ENCODE data around the gene ZNF275. TPM values are rescaled to one million over a fixed set of nuclear protein-coding genes. Genes with fewer than 3 reads are reported as not detected.

The ZNF275 gene
- total RNA-seq, 2 experiments from 2014 or later = 10.5 to 11.3 TPM

- no peak overlapping the region for H3K27ac Mint-ChIP-seq
These were observed 46.1 kb downstream of the ZNF275 start for GRCh38 chrX:153379971-153380581.

DNA sequence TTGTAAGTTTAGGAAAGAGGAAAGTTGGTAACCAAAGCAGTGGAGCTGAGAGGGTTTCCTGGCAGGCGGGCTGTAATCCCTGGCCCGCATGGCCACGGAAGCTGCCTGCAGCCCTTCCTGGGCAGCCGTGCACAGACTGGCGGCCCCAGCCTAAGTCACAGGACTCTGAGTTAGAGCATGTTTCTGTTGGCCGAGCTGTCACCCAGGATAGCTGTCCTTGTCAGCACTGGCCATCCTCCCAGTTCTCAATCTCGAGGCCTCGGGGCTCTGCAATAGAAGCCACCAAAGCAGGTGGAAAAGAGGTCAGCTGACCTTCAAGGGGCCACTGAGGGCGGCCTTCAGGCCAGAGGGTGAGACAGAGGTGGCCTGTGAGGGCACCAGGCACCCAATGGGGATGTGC lies 46.7 kb downstream of the ZNF275 start:
- Mint-ChIP-seq H3K27ac (no peak overlapping the region), H3K36me3 (ENCODE audit: low read depth) (no peaks in the 10 kb centered on the region), H3K4me1 (ENCODE audit: low read depth) (no peaks in the 10 kb centered on the region), H3K4me3 (no peak overlapping the region), H3K27me3 (no peaks in the 10 kb centered on the region), H3K9me3 (no peaks in the 10 kb centered on the region)
- ChIA-PET POLR2A (no interaction called here), CTCF (no interaction called here)
- TF ChIP-seq CTCF (IDR thresholded peaks at IDR 0.05) = no peak
- Histone ChIP-seq H3K4me3 (ENCODE audit: low read length) (no peak overlapping the region), H3K36me3 (ENCODE audit: insufficient read depth, low read length) (no peaks in the 10 kb centered on the region), H3K27me3 (ENCODE audit: control insufficient read depth in 1 of 2, insufficient read depth in 2 of 2, low read length in 2 of 2) (no peaks in the 10 kb centered on the region), H3K4me1 (ENCODE audit: insufficient read depth, low read length) (no peaks in the 10 kb centered on the region), H3K9me3 (ENCODE audit: control insufficient read depth in 1 of 2, insufficient read depth in 1 of 2, low read length in 2 of 2) (no peaks in the 10 kb centered on the region), H3K27ac (ENCODE audit: low read depth in 1 of 2, low read length in 2 of 2) (no peak overlapping the region)
- DNase-seq (no peak), ATAC-seq (ENCODE audit: poor library complexity) (no peak)
- intact Hi-C loops (cut with DNase I, micrococcal nuclease) = no loop called here

More at GRCh38 chrX:153379971-153380581, 46.1 kb downstream of the ZNF275 start:
- H3K9me3 Mint-ChIP-seq = no peaks in the 10 kb centered on the region
- Histone ChIP-seq H3K4me3 (ENCODE audit: low read length) (no peak overlapping the region), H3K9me3 (ENCODE audit: control insufficient read depth in 1 of 2, insufficient read depth in 1 of 2, low read length in 2 of 2) (no peaks in the 10 kb centered on the region), H3K36me3 (ENCODE audit: insufficient read depth, low read length) (no peaks in the 10 kb centered on the region), H3K27ac (ENCODE audit: low read depth in 1 of 2, low read length in 2 of 2) (no peak overlapping the region), H3K4me1 (ENCODE audit: insufficient read depth, low read length) (no peaks in the 10 kb centered on the region), H3K27me3 (ENCODE audit: control insufficient read depth in 1 of 2, insufficient read depth in 2 of 2, low read length in 2 of 2) (no peaks in the 10 kb centered on the region)
- TF ChIP-seq CTCF (IDR thresholded peaks at IDR 0.05) = no peak
- ChIA-PET CTCF (no interaction called here), POLR2A (no interaction called here)
- no peaks in the 10 kb centered on the region for H3K4me1 Mint-ChIP-seq (ENCODE audit: low read depth)
- no peak overlapping the region for H3K4me3 Mint-ChIP-seq
- DNase-seq (no peak), ATAC-seq (ENCODE audit: poor library complexity) (no peak)
- intact Hi-C loops (cut with DNase I, micrococcal nuclease) = no loop called here
- no peaks in the 10 kb centered on the region for H3K36me3 Mint-ChIP-seq (ENCODE audit: low read depth)
- no peaks in the 10 kb centered on the region for H3K27me3 Mint-ChIP-seq

- no peaks in the 10 kb centered on the region for H3K36me3 Mint-ChIP-seq (ENCODE audit: low read depth)
- no peak overlapping the region for H3K4me3 Mint-ChIP-seq
- DNase-seq (peak in 4 of 14 experiments; percentile 10 to 54 (median 20)), ATAC-seq (ENCODE audit: poor library complexity) (peak; percentile 44)
- no peak for TF ChIP-seq CTCF (IDR thresholded peaks at IDR 0.05)
- no peaks in the 10 kb centered on the region for H3K27me3 Mint-ChIP-seq
- intact Hi-C loops (cut with DNase I, micrococcal nuclease) = no loop called here
- Histone ChIP-seq H3K4me3 (ENCODE audit: low read length) (no peak overlapping the region), H3K27me3 (ENCODE audit: control insufficient read depth in 1 of 2, insufficient read depth in 2 of 2, low read length in 2 of 2) (no peaks in the 10 kb centered on the region), H3K27ac (ENCODE audit: low read depth in 1 of 2, low read length in 2 of 2) (no peak overlapping the region), H3K9me3 (ENCODE audit: control insufficient read depth in 1 of 2, insufficient read depth in 1 of 2, low read length in 2 of 2) (no peaks in the 10 kb centered on the region), H3K36me3 (ENCODE audit: insufficient read depth, low read length) (no peaks in the 10 kb centered on the region), H3K4me1 (ENCODE audit: insufficient read depth, low read length) (no peaks in the 10 kb centered on the region)
- no peaks in the 10 kb centered on the region for H3K9me3 Mint-ChIP-seq
- H3K4me1 Mint-ChIP-seq (ENCODE audit: low read depth) = no peaks in the 10 kb centered on the region
- ChIA-PET CTCF (no interaction called here), POLR2A (no interaction called here)
- H3K27ac Mint-ChIP-seq = no peak overlapping the region
These were observed 48.0 kb downstream of the ZNF275 start for GRCh38 chrX:153381684-153382532.
